Measurements from ENCODE around the gene NQO2. TPM values are rescaled to one million over a fixed set of nuclear protein-coding genes. Genes with fewer than 3 reads are reported as not detected.

NQO2 gene
- total and polyA plus RNA-seq, 2 of the 13 experiments (the other 11 are each of a cell fraction or from before 2014, with no cell fraction given): 32.2 to 56.5 TPM

DNA sequence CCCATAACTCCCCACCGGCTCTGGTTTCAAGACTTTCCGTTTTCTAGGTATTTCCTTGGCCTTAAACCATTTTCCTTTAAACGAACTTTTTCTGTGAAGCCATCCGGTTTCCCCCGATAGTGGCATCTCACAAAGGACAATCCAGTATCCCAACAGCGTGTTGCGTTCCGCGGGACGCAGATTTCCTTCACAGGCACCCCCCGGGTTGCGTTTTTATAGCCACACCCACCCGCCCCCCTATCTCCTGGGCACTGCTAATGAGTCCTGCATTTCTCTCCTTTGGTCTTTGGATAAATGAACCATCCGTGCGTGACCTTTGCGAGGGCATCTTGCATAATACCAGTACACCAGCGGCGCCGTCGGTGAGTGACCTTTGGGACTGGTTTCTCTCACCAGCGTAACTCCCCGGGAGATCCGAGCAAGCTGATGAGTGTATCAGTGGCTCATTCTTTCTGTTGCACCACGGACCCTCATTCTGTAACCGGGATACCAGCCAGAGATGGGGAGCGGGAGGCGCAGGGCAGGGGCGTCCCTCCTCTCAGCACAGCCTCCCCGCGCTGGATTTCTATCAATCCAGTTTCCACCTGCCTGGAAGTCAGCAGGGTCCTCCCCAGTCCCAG is 586 bp upstream of the NQO2 start (continued):
- TF ChIP-seq, protein P1, sequence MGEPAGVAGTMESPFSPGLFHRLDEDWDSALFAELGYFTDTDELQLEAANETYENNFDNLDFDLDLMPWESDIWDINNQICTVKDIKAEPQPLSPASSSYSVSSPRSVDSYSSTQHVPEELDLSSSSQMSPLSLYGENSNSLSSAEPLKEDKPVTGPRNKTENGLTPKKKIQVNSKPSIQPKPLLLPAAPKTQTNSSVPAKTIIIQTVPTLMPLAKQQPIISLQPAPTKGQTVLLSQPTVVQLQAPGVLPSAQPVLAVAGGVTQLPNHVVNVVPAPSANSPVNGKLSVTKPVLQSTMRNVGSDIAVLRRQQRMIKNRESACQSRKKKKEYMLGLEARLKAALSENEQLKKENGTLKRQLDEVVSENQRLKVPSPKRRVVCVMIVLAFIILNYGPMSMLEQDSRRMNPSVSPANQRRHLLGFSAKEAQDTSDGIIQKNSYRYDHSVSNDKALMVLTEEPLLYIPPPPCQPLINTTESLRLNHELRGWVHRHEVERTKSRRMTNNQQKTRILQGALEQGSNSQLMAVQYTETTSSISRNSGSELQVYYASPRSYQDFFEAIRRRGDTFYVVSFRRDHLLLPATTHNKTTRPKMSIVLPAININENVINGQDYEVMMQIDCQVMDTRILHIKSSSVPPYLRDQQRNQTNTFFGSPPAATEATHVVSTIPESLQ (CRISPR knock-in tag; conservative IDR thresholded peaks at IDR 0.05): no peak
- TF ChIP-seq U2AF1 (optimal IDR thresholded peaks at IDR 0.05; ENCODE audit: low read depth, low read length): no peak
- no peak for TF ChIP-seq ZNF496 (CRISPR knock-in tag; IDR thresholded peaks at IDR 0.05; ENCODE audit: insufficient replicate concordance)
- no peak for TF ChIP-seq MTF1 (CRISPR knock-in tag; IDR thresholded peaks at IDR 0.05)
- no peak for TF ChIP-seq ZNF678 (CRISPR knock-in tag; IDR thresholded peaks at IDR 0.05)
- no peak for TF ChIP-seq ZKSCAN1 (IDR thresholded peaks at IDR 0.05; ENCODE audit: low read length)
- TF ChIP-seq, protein P2, sequence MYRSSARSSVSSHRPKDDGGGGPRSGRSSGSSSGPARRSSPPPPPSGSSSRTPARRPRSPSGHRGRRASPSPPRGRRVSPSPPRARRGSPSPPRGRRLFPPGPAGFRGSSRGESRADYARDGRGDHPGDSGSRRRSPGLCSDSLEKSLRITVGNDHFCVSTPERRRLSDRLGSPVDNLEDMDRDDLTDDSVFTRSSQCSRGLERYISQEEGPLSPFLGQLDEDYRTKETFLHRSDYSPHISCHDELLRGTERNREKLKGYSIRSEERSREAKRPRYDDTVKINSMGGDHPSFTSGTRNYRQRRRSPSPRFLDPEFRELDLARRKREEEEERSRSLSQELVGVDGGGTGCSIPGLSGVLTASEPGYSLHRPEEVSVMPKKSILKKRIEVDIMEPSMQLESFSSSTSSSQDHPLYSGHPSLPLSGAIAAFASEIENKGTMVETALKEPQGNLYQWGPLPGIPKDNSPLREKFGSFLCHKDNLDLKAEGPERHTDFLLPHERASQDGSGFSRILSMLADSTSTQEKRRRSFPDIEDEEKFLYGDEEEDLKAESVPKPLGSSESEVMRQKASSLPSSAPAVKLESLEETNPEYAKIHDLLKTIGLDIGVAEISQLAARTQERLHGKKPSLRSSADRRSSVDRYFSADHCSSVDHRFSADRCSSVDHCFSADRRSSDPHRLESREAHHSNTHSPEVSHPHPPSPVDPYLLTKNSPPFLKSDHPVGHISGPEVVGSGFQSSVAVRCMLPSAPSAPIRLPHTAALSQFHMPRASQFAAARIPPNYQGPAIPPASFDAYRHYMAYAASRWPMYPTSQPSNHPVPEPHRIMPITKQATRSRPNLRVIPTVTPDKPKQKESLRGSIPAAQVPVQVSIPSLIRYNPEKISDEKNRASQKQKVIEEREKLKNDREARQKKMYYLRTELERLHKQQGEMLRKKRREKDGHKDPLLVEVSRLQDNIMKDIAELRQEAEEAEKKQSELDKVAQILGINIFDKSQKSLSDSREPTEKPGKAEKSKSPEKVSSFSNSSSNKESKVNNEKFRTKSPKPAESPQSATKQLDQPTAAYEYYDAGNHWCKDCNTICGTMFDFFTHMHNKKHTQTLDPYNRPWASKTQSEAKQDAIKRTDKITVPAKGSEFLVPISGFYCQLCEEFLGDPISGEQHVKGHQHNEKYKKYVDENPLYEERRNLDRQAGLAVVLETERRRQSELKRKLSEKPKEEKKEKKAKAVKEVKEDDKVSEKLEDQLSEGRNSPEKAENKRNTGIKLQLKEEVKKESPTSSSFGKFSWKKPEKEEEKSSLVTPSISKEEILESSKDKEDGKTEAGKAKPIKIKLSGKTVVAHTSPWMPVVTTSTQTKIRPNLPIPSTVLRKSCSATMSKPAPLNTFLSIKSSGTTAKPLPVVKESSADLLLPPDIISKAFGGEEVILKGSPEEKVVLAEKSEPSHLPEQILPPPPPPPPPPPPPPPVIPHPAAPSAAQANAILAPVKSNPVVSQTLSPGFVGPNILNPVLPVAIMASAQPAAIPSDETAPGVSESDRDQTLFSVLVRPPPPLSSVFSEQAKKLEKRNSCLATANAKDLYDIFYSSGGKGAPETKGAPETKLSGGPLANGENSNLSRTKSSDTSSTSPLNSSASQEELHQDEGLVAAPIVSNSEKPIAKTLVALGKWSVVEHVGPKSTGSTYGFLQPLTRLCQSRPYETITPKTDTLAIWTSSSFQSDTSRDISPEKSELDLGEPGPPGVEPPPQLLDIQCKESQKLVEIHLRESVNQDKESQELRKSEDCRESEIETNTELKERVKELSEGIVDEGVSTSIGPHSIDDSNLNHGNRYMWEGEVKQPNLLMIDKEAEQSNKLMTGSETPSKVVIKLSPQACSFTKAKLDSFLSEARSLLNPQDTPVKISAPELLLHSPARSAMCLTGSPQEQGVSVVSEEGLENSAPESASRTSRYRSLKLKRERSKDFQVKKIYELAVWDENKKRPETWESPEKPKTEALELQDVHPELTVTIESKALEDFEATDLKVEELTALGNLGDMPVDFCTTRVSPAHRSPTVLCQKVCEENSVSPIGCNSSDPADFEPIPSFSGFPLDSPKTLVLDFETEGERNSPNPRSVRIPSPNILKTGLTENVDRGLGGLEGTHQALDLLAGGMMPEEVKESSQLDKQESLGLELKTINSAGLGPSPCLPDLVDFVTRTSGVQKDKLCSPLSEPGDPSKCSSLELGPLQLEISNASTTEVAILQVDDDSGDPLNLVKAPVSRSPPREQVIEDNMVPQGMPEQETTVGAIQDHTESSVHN (CRISPR knock-in tag; IDR thresholded peaks at IDR 0.05): 0 out of 2 replicates have a peak, but pooled peaks have one; percentile 51
- TF ChIP-seq, protein P3, sequence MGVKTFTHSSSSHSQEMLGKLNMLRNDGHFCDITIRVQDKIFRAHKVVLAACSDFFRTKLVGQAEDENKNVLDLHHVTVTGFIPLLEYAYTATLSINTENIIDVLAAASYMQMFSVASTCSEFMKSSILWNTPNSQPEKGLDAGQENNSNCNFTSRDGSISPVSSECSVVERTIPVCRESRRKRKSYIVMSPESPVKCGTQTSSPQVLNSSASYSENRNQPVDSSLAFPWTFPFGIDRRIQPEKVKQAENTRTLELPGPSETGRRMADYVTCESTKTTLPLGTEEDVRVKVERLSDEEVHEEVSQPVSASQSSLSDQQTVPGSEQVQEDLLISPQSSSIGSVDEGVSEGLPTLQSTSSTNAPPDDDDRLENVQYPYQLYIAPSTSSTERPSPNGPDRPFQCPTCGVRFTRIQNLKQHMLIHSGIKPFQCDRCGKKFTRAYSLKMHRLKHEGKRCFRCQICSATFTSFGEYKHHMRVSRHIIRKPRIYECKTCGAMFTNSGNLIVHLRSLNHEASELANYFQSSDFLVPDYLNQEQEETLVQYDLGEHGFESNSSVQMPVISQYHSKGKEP (CRISPR knock-in tag; IDR thresholded peaks at IDR 0.05): no peak
- TF ChIP-seq, protein P4, sequence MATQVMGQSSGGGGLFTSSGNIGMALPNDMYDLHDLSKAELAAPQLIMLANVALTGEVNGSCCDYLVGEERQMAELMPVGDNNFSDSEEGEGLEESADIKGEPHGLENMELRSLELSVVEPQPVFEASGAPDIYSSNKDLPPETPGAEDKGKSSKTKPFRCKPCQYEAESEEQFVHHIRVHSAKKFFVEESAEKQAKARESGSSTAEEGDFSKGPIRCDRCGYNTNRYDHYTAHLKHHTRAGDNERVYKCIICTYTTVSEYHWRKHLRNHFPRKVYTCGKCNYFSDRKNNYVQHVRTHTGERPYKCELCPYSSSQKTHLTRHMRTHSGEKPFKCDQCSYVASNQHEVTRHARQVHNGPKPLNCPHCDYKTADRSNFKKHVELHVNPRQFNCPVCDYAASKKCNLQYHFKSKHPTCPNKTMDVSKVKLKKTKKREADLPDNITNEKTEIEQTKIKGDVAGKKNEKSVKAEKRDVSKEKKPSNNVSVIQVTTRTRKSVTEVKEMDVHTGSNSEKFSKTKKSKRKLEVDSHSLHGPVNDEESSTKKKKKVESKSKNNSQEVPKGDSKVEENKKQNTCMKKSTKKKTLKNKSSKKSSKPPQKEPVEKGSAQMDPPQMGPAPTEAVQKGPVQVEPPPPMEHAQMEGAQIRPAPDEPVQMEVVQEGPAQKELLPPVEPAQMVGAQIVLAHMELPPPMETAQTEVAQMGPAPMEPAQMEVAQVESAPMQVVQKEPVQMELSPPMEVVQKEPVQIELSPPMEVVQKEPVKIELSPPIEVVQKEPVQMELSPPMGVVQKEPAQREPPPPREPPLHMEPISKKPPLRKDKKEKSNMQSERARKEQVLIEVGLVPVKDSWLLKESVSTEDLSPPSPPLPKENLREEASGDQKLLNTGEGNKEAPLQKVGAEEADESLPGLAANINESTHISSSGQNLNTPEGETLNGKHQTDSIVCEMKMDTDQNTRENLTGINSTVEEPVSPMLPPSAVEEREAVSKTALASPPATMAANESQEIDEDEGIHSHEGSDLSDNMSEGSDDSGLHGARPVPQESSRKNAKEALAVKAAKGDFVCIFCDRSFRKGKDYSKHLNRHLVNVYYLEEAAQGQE (IDR thresholded peaks at IDR 0.05; ENCODE audit: borderline replicate concordance in 1 of 2, low read depth in 1 of 2, low read length in 2 of 2): no peak
- TF ChIP-seq PRPF4 (IDR thresholded peaks at IDR 0.05; ENCODE audit: low read depth, low read length, poor library complexity, severe bottlenecking): no peak
- TF ChIP-seq, protein P5, sequence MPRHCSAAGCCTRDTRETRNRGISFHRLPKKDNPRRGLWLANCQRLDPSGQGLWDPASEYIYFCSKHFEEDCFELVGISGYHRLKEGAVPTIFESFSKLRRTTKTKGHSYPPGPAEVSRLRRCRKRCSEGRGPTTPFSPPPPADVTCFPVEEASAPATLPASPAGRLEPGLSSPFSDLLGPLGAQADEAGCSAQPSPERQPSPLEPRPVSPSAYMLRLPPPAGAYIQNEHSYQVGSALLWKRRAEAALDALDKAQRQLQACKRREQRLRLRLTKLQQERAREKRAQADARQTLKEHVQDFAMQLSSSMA (CRISPR knock-in tag; IDR thresholded peaks at IDR 0.05): peak; percentile 5; the same call in 1 of the 2 replicates
- no peak; the same call in 1 of the 2 replicates for TF ChIP-seq ZNF234 (CRISPR knock-in tag; conservative IDR thresholded peaks at IDR 0.05)
